ENCODE results near the gene OTUD5. TPM values are rescaled to one million over a fixed set of nuclear protein-coding genes. Genes with fewer than 3 reads are reported as not detected.

The OTUD5 gene
- total RNA-seq, 1 experiment from 2014 or later: 62.5 TPM

- DNase-seq: no peak
- H4K20me1 ChIP-seq (ENCODE audit: control insufficient read depth, insufficient read depth, insufficient read length): no peaks in the 10 kb centered on the region
- Mint-ChIP-seq H3K4me3 (peak overlapping the region in 1 of 2 experiments; percentile 94; a peak in 1 of 5 replicates), H3K4me1 (peaks cover 14 to 30% of the 10 kb centered on the region in 2 experiments), H3K9me3 (peaks cover 71 to 75% of the 10 kb centered on the region in 2 experiments), H3K27me3 (ENCODE audit: low read depth) (peaks cover 3% of the 10 kb centered on the region), H3K36me3 (ENCODE audit: insufficient read depth in 1 of 3, low read depth in 3 of 3) (peaks cover 22 to 46% (median 42%) of the 10 kb centered on the region in 3 experiments), H3K27ac (no peak overlapping the region)
- H2BK15ac ChIP-seq (ENCODE audit: low read depth, low read length): no peak overlapping the region
- no peak overlapping the region for H2BK5ac ChIP-seq (ENCODE audit: insufficient read length, low read length)
- H3K79me2 ChIP-seq (ENCODE audit: insufficient read depth, low read length): no peaks in the 10 kb centered on the region; the same call in 1 of the 2 replicates
- H3K79me1 ChIP-seq (ENCODE audit: insufficient read depth, low read depth, low read length, poor library complexity, severe bottlenecking): no peaks in the 10 kb centered on the region
- H3K27ac ChIP-seq (ENCODE audit: insufficient read length, low read depth, low read length): no peak overlapping the region
- WGBS (ENCODE audit: extremely low coverage, insufficient read length, low lambda C conversion rate): no CpG with 5 or more reads among the region's 17 CpGs
- H3K56ac ChIP-seq (ENCODE audit: insufficient read length, low read depth, low read length): no peak overlapping the region
- H3K27me3 ChIP-seq (ENCODE audit: insufficient read depth, low read length): no peaks in the 10 kb centered on the region
- no peaks in the 10 kb centered on the region for H3K23me2 ChIP-seq (ENCODE audit: insufficient read length, low read depth, low read length, poor library complexity, severe bottlenecking)
- no peak overlapping the region for H4K5ac ChIP-seq (ENCODE audit: insufficient read length, low read depth, low read length)
- no peak overlapping the region for H2BK20ac ChIP-seq (ENCODE audit: low read depth, low read length, poor library complexity, severe bottlenecking)
- H3K14ac ChIP-seq (ENCODE audit: insufficient read depth, low read length): no peak overlapping the region; the same call in 1 of the 2 replicates
- no peak overlapping the region for H2AK5ac ChIP-seq (ENCODE audit: insufficient read length, low read length)
- H4K91ac ChIP-seq (ENCODE audit: insufficient read length, low read depth, low read length): no peak overlapping the region
- no peak overlapping the region for H3K23ac ChIP-seq (ENCODE audit: insufficient read length, low read depth, low read length)
- no peaks in the 10 kb centered on the region for H3K4me1 ChIP-seq (ENCODE audit: insufficient read depth, low read length)
- no peak overlapping the region for H2BK12ac ChIP-seq (ENCODE audit: insufficient read length, low read depth, low read length)
- no peak overlapping the region for H3K4ac ChIP-seq (ENCODE audit: low read depth, low read length)
- TF ChIP-seq CTCF (conservative IDR thresholded peaks at IDR 0.05): no peak
- H3T11ph ChIP-seq (ENCODE audit: low read length): no peak overlapping the region
- no peak overlapping the region for H2AFZ ChIP-seq (ENCODE audit: low read length)
- no peaks in the 10 kb centered on the region for H3K9me3 ChIP-seq (ENCODE audit: control insufficient read depth, low read depth, low read length)
- H3K9ac ChIP-seq (ENCODE audit: extremely low read depth, insufficient read length, low read length): no peak overlapping the region
- H3K18ac ChIP-seq (ENCODE audit: insufficient read length, low read depth, low read length): no peak overlapping the region
- no peak overlapping the region for H2BK120ac ChIP-seq (ENCODE audit: low read depth, low read length, poor library complexity, severe bottlenecking)
- H4K8ac ChIP-seq (replicated peaks; ENCODE audit: insufficient read length, low read depth, low read length): no peak overlapping the region
- no peak overlapping the region for H3K4me2 ChIP-seq (ENCODE audit: insufficient read depth, insufficient read length, low read length)
Observed at GRCh38 chrX:48909703-48910294, 47.6 kb downstream of the OTUD5 start.
